Epidermal melanocyte (primary cell): ENCODE results near the gene FBXO46.
"Not testable (repeated sequence)": the region's sequence is repeated elsewhere in the genome, so short reads cannot be mapped to it uniquely, and the experiment has no call there.

ENCODE experiments used
- DNase-seq: peaks from one replicate; pipeline ENCODE4 v3.0.0; 2011; ENCODE audit warnings: low spot score; ENCODE audit not compliant: insufficient read length

The FBXO46 gene

GRCh38 chr19:45685045-45685444 lies 45.7 kb downstream of the FBXO46 start:
- not testable (repeated sequence) for DNase-seq

- no peak for DNase-seq
Measured at GRCh38 chr19:45682908-45683307, 47.8 kb downstream of the FBXO46 start.

- DNase-seq = no peak
Measured at GRCh38 chr19:45682117-45682516, 48.6 kb downstream of the FBXO46 start.

GRCh38 chr19:45681391-45682015 lies 49.2 kb downstream of the FBXO46 start:
- peak; percentile 93 for DNase-seq

- no peak for DNase-seq
Measured at GRCh38 chr19:45677351-45678230, 53.1 kb downstream of the FBXO46 start.

- no peak for DNase-seq
Measured at GRCh38 chr19:45676851-45677263, 53.8 kb downstream of the FBXO46 start.

GRCh38 chr19:45674946-45675345 lies 55.8 kb downstream of the FBXO46 start:
- DNase-seq = no peak

- peak; percentile 79 for DNase-seq
Measured at GRCh38 chr19:45670670-45671453, 59.8 kb downstream of the FBXO46 start.

GRCh38 chr19:45668342-45668871 lies 62.3 kb downstream of the FBXO46 start:
- no peak for DNase-seq

GRCh38 chr19:45667620-45668341 lies 62.9 kb downstream of the FBXO46 start, which contains the start of gene GIPR:
Gene GIPR (plus strand): TSS chr19:45668221. CDS start chr19:45669521, 1,300 bp downstream.
- DNase-seq = no peak

- DNase-seq = no peak
Measured at GRCh38 chr19:45664575-45664974, 66.1 kb downstream of the FBXO46 start.

- no peak for DNase-seq
Measured at GRCh38 chr19:45663800-45664199, 66.9 kb downstream of the FBXO46 start.

GRCh38 chr19:45660636-45661035 lies 70.1 kb downstream of the FBXO46 start:
- no peak for DNase-seq
